SK-N-SH (cell line): ENCODE data around the gene DND1.

ENCODE experiments used
- CHD2 ChIP-seq: fragments of 150-350 bp; IDR thresholded peaks from 2 replicates; pipeline ENCODE4 v1.6.1; 2018; ENCODE audit warnings: low read length; ENCODE audit not compliant: partially characterized antibody
- CTCF ChIP-seq: fragments of 200-600 bp; sonication (generic); IDR thresholded peaks from 2 replicates; pipeline ENCODE4 v1.6.1; 2017; ENCODE audit warnings: antibody characterized with exemption, mild to moderate bottlenecking, moderate library complexity
- EP300 ChIP-seq, 2 experiments: IDR thresholded peaks; 2 replicates each; pipeline versions ENCODE4 v1.4.0 to v1.6.1; 2012; ENCODE audit warnings: borderline replicate concordance in 1 of 2, low read depth in 1 of 2, low read length in 1 of 2
- EZH2phosphoT487 ChIP-seq: fragments of 200-600 bp; sonication (generic); IDR thresholded peaks from 2 replicates; pipeline ENCODE4 v1.6.1; 2017; ENCODE audit warnings: low read depth, mixed run types, mild to moderate bottlenecking, antibody characterized with exemption, moderate library complexity, borderline replicate concordance
- FOSL2 ChIP-seq: IDR thresholded peaks from 2 replicates; pipeline ENCODE4 v1.4.0; 2012; ENCODE audit warnings: low read depth, mild to moderate bottlenecking, moderate library complexity, borderline replicate concordance
- FOXM1 ChIP-seq: IDR thresholded peaks from 2 replicates; pipeline ENCODE4 v1.4.0; 2012; ENCODE audit warnings: low read depth, mild to moderate bottlenecking
- IRF3 ChIP-seq: fragments of 150-350 bp; IDR thresholded peaks from 2 replicates; pipeline ENCODE4 v1.6.1; 2016; ENCODE audit warnings: mild to moderate bottlenecking, low read depth, low read length
- MAX ChIP-seq: IDR thresholded peaks from 2 replicates; pipeline ENCODE4 v1.4.0; 2012; ENCODE audit warnings: low read depth
- MEF2A ChIP-seq: IDR thresholded peaks from 2 replicates; pipeline ENCODE4 v1.4.0; 2012; ENCODE audit warnings: low read depth, borderline replicate concordance
- RAD21 ChIP-seq: IDR thresholded peaks from 2 replicates; pipeline ENCODE4 v1.6.1; 2012; ENCODE audit warnings: mild to moderate bottlenecking, low read length
- RFX5 ChIP-seq: IDR thresholded peaks from 2 replicates; pipeline ENCODE4 v1.6.1; 2012; ENCODE audit warnings: mild to moderate bottlenecking, improper control_type of control experiment, low read length
- TF ChIP-seq, protein P1 (sequence below): IDR thresholded peaks from 2 replicates; pipeline ENCODE4 v1.4.0; 2012; ENCODE audit warnings: low read depth, borderline replicate concordance

DNA sequence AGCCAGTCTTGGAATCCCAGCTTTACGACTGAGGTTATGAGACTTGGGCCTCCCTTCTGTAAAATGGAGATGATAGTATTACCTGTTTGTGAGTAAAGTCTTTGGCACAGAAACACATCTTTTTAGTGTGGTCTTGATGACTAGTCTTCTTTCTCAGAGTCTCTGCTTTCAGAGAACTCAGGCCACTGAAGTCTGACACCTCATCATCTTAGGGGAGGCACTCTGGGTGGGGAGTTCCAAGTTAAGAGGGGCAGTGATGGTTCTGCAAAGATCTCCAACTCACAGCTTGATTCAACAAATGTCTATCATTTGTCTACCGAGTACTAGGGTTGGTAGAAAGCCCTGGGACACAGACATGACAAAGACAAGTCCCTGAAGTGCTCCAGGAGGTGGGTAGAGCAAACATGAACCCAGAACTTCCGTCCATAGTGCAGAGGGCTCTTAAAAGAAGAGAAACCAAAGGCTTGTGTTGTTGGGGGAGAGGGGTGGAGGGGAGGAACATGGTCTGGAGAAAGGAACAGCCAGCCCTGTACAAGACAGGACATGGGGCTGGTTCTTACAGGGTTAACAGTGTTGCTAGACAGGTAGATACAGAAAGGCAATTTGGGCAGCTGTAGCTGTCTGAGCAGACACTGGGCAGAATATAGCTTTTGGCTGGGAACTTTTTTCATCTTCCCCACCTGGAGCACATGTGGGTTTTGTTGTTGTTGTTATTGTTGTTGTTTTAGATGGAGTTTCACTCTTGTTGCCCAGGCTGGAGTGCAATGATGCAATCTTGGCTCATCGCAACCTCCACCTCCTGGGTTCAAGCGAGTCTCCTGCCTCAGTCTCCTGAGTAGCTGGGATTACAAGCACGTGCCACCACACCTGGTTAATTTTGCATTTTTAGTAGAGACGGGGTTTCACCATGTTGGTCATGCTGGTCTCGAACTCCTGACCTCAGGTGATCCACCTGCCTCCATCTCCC, 37.8 kb downstream of the DND1 start:
- no peak for TF ChIP-seq EP300 (IDR thresholded peaks at IDR 0.05; ENCODE audit: borderline replicate concordance in 1 of 2, low read depth in 1 of 2, low read length in 1 of 2)
- TF ChIP-seq CTCF: no peak
- TF ChIP-seq RAD21: no peak
- TF ChIP-seq MEF2A: no peak
- TF ChIP-seq RFX5: no peak
- TF ChIP-seq, protein P1, sequence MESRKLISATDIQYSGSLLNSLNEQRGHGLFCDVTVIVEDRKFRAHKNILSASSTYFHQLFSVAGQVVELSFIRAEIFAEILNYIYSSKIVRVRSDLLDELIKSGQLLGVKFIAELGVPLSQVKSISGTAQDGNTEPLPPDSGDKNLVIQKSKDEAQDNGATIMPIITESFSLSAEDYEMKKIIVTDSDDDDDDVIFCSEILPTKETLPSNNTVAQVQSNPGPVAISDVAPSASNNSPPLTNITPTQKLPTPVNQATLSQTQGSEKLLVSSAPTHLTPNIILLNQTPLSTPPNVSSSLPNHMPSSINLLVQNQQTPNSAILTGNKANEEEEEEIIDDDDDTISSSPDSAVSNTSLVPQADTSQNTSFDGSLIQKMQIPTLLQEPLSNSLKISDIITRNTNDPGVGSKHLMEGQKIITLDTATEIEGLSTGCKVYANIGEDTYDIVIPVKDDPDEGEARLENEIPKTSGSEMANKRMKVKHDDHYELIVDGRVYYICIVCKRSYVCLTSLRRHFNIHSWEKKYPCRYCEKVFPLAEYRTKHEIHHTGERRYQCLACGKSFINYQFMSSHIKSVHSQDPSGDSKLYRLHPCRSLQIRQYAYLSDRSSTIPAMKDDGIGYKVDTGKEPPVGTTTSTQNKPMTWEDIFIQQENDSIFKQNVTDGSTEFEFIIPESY: no peak
- TF ChIP-seq FOSL2: no peak
- no peak for TF ChIP-seq EZH2phosphoT487
- no peak for TF ChIP-seq CHD2
- no peak for TF ChIP-seq MAX
- no peak for TF ChIP-seq IRF3
- no peak for TF ChIP-seq FOXM1
